ENCODE data around the gene PARP6.
A peak's percentile ranks its signal among the peaks of the same experiment; 100 is the strongest.

Gene PARP6

GRCh38 chr15:72233769-72234168 is 38.6 kb downstream of the PARP6 start:
- no peak overlapping the region for H3K4me3 ChIP-seq (ENCODE audit: low read depth, low read length)
- TF ChIP-seq, protein P1, sequence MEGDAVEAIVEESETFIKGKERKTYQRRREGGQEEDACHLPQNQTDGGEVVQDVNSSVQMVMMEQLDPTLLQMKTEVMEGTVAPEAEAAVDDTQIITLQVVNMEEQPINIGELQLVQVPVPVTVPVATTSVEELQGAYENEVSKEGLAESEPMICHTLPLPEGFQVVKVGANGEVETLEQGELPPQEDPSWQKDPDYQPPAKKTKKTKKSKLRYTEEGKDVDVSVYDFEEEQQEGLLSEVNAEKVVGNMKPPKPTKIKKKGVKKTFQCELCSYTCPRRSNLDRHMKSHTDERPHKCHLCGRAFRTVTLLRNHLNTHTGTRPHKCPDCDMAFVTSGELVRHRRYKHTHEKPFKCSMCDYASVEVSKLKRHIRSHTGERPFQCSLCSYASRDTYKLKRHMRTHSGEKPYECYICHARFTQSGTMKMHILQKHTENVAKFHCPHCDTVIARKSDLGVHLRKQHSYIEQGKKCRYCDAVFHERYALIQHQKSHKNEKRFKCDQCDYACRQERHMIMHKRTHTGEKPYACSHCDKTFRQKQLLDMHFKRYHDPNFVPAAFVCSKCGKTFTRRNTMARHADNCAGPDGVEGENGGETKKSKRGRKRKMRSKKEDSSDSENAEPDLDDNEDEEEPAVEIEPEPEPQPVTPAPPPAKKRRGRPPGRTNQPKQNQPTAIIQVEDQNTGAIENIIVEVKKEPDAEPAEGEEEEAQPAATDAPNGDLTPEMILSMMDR (IDR thresholded peaks at IDR 0.05; ENCODE audit: low read depth, low read length, missing control alignments), result no peak
- DNase-seq (ENCODE audit: low read depth), result no peak

DNA sequence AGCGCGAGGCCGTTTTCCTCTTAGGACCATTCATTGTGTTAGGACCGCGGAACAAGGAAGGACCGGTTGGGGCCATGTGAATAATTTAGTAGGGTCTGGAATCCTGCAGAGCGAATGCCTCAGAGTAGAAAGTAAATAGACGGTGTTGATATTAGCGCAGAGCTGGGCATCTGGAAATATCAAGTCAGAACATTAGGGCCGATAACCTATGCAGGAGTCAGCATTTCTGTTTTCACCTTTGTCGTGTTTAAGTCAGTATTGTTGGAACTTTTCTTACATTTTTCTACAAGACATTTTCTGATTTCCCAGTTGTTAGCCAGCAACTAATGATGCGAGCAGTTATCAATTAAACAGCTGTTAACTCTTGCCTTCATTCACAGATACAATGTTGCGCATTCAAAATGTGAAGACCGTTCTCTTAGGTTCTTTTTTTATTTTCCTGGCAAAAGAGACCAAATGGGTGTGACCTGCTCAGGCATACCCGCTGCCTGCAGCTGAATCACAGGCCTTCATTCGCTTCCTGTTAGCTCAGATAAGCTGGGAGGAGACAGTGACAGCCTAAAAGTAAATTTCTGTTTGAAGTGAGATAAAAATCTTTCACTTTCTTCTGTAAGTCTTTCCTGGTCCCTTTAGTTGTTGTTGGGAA is 40.4 kb downstream of the PARP6 start:
- peak overlapping the region; percentile 79 for H3K4me3 ChIP-seq (ENCODE audit: low read depth, low read length)
- no peak for DNase-seq (ENCODE audit: low read depth)
- TF ChIP-seq, protein P1 (IDR thresholded peaks at IDR 0.05; ENCODE audit: low read depth, low read length, missing control alignments), result no peak

GRCh38 chr15:72231066-72231832 is 41.1 kb downstream of the PARP6 start, which contains the start of gene PKM:
Gene PKM (minus strand): TSS chr15:72231190. CDS start chr15:72219097, 12,093 bp downstream.
- peak; percentile 98 for DNase-seq (ENCODE audit: low read depth)
- TF ChIP-seq, protein P1 (IDR thresholded peaks at IDR 0.05; ENCODE audit: low read depth, low read length, missing control alignments), result no peak
- H3K4me3 ChIP-seq (ENCODE audit: low read depth, low read length), result peak within 1 kb of the TSS; percentile 79

DNA sequence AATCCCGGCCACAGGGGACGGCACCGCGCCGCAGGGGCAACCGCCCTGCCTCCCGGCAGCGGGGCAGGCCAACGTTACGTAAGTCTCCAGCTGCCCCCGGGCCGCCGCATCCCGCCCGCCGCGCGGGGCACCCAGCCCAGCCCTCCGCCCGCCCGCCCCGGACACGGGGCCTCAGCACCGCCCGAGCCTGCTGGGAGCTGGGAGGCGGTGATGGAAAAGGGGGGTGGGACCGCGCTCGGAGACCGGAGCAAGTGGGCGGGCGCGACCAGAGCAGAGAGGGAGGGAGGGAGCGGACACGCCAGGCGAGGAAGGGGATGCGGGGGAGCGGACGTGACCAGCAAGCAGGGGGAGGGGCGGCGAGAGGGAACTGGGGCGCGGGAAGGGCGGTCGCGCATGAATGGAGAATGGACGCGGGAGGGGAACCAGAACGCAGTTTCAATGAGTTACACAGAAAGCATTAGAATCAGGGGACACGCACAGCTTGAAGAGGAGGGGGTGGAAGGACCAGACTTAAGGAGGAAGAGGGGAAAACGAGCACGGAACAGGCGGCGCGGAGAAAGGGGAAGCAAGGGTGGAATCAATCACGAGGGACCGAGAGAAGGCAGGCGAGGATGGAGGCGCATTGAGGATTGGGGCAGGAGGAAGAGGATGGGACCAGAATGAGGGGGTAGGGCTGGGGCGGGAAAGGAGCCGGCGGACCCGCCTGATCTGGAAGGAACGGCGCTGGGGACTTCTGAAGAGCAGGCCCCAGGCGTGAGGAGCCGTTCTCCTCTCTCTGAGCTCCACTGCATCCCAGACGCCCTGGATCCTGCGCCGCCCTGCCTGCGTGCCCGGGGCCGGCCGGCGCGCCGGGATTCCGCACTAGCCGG is 41.9 kb downstream of the PARP6 start:
- peak; percentile 60 for DNase-seq (ENCODE audit: low read depth)
- TF ChIP-seq, protein P1 (IDR thresholded peaks at IDR 0.05; ENCODE audit: low read depth, low read length, missing control alignments), result no peak
- H3K4me3 ChIP-seq (ENCODE audit: low read depth, low read length), result peak overlapping the region; percentile 79

- DNase-seq (ENCODE audit: low read depth), result no peak
- H3K4me3 ChIP-seq (ENCODE audit: low read depth, low read length), result peak overlapping the region; percentile 79
- TF ChIP-seq, protein P1 (IDR thresholded peaks at IDR 0.05; ENCODE audit: low read depth, low read length, missing control alignments), result no peak
Measured at GRCh38 chr15:72229947-72230196, 42.5 kb downstream of the PARP6 start.

GRCh38 chr15:72229076-72229946 is 43.0 kb downstream of the PARP6 start:
- H3K4me3 ChIP-seq (ENCODE audit: low read depth, low read length), result peak overlapping the region; percentile 79
- DNase-seq (ENCODE audit: low read depth), result no peak
- TF ChIP-seq, protein P1 (IDR thresholded peaks at IDR 0.05; ENCODE audit: low read depth, low read length, missing control alignments), result no peak
